HG03064 (cell line): Measurements from ENCODE around the gene PPP1R26.
"Not testable (repeated sequence)": the region's sequence is repeated elsewhere in the genome, so short reads cannot be mapped to it uniquely, and the experiment has no call there.

Experiments used
- ATAC-seq: cut with Tn5 transposase; IDR thresholded peaks from one replicate; pipeline ENCODE4 v1.9.1; 2021; ENCODE audit warnings: low read depth; ENCODE audit not compliant: unreplicated experiment

PPP1R26 gene, protein sequence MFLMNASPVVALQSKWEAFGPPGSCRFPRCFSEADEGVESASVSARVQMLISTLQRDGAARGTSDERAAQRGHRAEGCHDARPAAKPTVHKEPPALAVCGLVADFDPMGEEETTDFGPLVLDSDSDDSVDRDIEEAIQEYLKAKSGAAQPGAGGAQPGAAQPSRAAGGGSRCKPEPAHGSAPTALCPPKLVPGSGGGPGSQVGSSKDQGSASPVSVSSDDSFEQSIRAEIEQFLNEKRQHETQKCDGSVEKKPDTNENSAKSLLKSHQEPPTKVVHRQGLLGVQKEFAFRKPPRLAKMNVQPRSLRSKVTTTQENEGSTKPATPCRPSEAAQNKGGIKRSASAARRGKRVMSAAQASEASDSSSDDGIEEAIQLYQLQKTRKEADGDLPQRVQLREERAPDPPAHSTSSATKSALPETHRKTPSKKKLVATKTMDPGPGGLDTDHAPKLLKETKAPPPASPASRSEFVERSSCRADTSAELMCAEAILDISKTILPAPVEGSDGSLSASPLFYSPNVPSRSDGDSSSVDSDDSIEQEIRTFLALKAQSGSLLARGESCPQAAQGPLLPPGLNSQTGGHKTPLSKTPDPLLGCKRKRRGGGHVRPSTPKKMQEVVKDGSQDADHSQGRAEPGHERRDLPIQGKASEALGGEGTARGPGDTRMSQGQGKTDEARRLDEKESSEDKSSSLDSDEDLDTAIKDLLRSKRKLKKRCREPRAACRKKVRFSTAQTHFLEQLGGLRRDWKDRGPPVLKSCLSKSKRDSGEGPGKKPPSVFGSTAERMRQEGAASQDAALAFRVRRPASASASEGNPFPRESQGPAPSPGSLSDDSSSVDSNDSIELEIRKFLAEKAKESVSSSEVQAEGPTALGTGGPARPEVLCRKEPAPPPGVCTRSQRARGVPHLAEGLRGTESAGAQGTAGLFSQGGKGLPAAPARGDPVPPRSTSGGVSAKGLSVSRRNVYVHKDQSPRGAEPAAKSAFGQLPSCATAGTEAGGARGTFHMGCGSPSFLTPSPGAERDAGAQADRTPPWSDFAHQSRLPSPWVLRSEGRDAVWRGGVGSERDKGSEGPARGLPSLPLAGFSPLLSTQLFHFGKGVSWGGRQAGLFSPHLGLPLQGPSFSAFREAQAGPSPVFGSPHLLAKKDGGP (N-terminal part only)

DNA sequence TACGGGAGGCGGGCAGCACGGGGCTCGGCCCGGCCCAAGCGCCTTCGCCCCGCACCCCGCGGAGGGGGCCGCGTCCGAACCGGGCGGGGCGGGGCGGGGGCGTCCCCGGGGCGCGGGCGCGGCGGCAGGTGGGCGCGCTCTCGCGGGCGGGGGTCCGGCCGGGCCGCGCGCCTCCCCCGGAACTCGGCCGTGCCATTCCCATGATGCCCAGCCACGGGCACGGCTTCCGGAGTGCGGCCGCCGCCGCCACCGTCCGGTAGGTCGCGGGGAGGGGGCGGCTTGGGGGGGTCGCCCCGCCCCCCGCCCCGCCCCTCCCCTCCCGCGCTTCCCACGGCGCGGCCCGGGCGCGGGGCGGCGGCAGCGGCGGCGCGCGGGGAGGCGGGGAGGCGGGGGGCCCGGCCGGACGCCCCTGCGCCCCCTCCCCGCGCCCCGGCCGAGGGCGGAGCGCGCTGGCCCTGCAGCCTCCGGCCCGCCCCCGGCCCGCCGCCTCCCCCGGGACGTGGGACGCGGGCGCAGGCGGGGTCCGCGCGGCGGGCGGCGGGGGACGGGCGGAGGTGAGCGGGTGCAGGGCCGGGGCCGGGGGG, at the start of gene PPP1R26:
Gene PPP1R26 (plus strand): TSS at position 314 of the 584 bp plus-strand sequence. CDS start 4,729 bp downstream, outside the sequence.
- ATAC-seq = no peak

DNA sequence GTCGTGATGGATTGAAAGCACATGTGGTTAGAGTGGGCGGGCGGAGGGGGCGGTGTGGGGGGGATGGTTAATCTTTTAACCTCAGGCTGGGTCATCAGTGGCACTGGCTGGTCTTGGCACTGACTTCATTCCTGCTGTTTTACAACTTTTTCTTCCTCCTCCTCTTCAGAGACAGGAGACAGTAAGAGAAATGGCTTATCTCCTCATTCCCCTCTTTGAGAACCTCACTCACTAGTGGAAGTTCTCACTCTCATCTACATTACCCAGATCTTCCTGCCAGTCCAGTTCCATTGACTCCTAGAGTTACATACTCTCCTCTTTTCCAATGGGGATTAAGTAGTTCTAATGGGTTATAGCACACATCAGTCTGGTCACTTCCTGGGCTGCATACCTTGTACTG, 42.3 kb upstream of the PPP1R26 start:
- no peak for ATAC-seq

DNA sequence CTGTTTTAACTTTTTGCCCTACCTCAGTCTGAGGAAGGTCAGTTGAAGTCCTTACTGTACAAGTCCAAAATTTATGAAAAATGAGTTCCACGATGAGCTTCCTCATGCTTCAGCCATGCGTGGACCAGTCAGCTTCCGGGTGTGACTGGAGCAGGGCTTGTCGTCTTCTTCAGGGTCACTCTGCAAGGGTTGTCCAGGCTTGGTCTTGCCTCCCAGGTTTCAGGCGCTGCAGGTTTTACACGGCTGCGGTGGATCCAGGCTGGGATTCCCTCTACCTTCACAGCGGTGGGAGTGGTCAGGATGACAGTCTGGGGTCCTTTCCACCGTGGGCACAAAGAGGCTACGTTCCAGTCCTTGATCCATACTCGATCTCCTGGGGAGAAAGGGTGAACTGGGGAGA, 41.9 kb upstream of the PPP1R26 start:
- not testable (repeated sequence) for ATAC-seq

DNA sequence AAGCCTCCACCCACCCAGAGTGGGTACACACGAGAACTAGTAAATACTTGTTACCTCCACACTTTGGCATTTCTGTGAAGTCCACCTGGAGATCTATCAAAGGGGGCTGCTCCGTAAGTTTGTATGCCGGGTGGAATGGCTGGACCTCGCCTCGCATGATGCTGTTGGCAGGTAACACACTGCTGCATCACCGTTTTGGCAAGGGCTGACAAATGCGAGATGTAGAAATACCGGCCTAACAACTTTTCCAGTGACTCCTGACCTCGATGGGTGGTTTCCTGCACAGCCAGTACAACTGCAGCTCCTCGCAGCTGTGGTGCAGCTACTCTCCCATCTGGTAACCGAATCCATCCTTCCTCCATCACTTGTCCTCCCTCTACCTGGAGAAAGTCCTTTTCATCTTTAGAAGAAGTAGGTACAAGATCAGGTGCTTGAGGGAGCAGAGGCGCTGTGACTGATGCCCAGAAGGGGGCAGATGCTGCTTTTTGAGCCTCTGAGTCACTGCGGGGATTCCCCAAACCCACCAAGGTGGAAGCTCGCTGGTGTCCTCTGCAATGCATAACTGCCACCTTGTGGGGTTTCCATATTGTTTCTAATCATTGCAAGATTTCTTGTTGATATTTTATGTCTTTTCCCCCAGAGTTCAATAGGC, 40.9 kb upstream of the PPP1R26 start:
- not testable (repeated sequence) for ATAC-seq

DNA sequence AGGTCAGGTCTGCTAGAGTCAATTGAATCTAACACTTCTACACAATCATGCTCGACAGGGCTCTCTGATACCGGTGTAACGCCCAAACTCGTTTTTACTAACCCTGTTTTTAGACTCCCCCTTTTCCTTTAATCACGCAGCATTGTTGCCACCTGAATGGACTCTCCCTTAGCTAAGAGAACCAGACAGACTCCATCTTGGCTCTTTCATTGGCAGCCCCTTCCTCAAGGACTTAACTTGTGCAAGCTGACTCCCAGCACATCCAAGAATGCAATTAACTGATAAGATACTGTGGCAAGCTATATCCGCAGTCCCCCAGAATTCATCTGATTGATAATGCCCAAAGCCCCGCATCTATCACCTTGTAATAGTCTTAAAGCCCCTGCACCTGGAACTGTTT, 40.1 kb upstream of the PPP1R26 start:
- ATAC-seq = not testable (repeated sequence)

DNA sequence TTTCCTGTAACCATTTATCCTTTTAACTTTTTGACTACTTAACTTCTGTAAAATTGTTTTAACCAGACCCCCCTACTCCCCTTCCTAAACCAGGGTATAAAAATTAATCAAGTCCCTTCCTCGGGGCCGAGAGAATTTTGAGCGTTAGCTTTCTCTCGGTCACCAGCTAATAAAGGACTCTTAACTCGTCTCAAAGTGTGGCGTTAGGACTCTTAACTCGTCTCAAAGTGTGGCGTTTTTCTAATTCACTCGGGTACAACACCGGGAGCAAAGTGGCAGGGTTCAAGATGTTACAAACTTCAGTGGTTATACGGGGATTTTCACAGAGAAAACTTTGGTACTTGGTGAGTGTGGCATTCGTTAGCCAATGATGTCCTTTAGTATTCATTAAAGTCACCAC, 39.7 kb upstream of the PPP1R26 start:
- no peak for ATAC-seq

DNA sequence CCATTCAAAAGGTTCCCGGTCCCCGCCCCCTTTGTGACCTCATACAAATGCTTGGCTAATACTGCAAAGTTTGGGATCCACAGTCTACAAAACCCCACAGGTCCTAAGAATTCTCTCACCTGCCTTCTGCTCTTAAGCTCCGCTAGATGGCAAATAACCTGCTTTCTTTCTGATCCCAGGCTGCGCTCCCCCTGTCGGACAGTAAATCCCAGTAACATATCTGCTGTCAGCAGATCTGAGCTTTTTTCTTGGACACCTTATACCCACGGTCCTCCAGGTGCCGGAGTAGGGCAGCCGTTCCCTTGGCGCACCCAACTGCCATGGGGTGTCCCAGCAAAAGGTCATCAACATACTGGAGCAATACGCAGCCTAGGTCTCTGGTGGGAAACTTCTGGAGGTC, 39.0 kb upstream of the PPP1R26 start:
- no peak for ATAC-seq

DNA sequence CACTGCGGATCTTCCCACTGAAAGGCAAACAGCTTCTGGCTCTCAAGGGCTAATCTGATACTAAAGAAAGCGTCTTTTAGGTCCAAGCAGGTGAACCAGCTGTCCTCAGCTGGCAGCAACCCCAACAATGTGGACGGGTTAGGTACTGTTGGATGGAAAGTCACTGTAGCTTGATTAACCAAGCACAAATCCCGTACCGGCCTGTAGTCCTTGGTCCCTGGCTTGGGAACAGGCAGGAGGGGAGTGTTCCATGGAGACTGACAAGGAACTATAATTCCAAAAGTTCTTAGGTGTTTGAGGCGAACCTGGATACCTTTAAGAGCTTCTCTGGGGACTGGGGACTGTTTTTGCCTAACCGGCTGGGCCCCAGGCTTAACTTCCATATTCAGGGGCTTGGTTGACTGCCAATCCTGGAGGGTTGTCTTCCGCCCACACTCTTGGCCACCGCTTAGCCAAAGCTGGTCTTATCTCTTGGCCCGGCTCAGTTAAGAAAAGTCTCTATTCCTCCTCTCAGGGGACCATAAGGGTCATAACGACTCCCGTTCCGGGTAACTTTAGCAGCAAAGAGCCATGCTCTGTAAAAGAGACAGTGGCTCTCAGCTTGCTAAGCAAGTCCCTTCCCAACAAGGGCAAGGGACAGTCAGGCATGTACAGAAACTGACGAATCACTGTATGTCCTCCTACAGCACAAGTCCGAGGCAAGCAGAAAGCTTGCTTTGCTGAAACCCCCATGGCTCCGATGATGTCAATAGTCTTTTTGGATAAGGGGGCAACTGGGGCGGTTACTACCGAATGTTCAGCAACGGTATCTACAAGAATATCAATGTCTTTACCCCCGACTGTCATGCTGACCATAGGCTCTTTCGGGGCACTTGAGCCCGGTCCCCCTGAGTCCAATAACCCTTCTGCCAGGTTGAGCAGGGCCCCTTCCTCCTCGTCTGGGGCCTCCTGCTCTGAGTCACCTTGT, 38.2 kb upstream of the PPP1R26 start:
- not testable (repeated sequence) for ATAC-seq

DNA sequence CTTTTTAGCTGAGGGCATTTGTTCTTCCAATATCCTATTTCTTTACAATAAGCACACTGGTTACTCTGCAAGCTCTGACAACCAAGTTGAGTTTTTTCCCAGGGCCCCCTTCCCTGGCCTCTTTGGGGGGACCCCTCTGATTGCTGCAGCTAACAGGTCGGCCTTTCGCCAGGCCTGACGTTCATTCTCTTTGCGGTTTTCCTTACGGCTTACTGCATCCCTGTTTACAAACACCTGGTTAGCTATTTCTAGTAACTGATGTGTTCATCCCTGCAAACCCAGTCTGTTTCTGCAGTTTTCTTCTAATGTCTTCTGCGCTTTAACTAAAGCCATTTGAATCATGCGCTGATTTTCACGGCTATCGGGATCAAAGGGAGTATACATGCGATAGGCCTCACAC, 37.5 kb upstream of the PPP1R26 start:
- no peak for ATAC-seq

DNA sequence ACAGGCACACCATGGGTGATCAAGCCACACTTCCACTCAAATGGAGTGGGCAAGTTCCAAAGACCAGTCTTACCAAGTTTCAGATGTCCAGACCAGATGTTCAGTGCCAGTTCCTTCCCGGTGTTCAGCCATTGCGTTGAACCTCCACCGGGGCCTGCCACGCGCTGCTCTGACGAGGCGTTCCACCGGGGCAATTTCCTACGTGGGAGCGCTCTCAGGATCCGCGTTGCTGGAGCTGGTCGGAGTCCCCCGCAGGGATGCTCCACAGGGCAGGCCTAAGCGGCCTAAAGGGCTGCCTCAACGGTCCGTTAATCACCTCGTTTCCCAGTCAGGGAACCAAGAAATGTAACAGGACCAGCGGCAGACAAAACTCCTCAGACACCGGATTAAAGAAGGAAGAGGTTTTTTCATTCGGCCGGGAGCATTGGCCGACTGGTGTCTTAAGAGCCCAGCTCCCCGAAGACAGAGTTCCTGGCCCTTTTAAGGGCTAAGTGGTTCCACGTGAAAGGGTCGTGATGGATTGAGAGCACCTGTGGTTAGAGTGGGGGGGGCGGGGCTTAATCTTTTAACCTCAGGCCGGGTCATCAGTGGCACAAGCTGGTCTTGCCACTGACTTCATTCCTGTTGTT, 35.7 kb upstream of the PPP1R26 start:
- ATAC-seq = no peak

DNA sequence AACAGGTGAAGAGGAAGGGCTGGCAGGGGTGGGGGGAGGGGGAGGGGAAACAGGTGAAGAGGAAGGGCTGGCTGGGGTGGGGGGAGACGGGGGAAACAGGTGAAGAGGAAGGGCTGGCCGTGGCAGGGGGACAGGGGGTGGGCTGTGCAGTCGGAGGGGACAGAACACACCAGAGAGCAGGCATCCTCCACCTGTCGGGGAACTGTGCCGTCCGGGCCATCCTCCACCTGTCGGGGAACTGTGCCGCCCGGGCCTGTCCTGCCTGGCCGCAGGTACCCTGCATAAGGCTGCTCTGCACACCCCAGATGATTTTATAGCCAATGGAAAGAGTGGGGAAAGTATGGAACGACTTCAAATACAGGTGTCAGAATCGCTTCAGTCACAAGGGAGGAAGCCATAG, 32.5 kb upstream of the PPP1R26 start:
- no peak for ATAC-seq

DNA sequence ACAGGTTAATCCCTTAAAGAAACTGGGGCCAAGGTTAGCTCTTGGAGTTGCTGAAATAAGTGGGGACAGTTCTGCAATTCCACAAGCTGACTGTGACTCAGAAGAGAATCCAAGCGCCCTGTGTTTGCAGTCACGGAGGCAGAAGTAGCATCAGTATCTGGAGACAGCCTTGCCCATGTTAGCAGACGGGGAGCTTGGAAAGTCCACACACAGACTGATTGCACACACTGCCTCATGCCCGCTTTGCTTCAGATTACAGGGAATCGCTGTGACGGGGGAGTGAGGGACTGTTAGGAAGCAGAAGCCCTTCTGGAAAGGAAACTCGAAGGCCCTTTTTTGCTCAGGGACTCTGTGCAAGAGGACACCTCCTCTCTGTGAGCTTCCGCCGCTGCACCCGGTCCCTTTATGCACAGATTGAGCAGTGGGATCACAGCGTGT, 30.9 kb upstream of the PPP1R26 start:
- no peak for ATAC-seq

DNA sequence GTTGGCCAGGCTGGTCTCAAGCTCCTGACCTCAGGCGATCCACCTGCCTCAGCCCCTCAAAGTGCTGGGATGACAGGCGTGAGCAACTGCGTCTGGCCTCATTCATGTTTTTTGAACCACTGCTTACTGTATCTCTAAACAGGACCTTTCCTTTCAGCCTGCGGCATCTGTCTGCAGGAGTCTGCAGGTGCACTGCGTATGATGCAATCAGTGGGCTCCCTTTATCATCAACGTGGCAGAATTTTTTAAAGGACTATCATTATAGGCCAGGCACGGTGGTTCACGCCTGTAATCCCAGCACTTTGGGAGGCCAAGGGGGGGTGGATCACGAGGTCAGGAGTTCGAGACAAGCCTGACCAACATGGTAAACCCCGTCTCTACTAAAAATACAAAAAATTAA, 30.1 kb upstream of the PPP1R26 start:
- ATAC-seq = not testable (repeated sequence)

DNA sequence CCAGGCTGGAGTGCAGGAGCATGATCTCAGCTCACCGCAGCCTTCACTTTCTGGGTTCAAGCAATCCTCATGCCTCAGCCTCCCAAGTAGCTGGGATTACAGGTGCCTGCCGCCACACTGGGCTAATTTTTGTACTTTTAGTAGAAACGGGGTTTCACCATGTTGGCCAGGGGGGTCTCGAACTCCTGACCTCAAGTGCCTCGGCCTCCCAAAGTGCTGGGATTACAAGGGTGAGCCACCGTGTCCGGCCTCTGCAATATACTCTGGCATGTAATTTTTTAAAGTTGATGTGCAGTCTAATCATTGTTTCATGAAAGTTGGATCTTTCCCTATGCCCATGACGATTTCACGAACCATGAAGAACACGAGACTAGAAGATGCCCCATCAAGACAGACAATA, 28.6 kb upstream of the PPP1R26 start:
- ATAC-seq = no peak

DNA sequence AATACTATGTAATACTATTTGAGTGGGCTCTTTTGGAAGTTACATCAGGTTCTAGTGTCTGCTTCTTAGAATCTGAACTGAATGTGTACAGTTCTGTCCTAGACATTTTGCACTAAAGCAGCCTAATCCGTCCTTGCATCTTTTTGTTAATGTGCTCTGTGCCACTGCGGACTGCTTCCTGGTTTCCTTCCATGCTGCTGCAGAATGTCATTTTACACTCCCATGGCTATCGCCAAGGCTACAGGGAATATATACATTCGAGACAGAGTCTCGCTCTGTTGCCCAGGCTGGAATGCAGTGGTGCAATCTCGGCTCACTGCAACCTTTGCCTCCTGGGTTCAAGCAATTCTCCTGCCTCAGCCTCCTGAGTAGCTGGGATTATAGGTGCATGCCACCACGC, 27.7 kb upstream of the PPP1R26 start:
- ATAC-seq = not testable (repeated sequence)

DNA sequence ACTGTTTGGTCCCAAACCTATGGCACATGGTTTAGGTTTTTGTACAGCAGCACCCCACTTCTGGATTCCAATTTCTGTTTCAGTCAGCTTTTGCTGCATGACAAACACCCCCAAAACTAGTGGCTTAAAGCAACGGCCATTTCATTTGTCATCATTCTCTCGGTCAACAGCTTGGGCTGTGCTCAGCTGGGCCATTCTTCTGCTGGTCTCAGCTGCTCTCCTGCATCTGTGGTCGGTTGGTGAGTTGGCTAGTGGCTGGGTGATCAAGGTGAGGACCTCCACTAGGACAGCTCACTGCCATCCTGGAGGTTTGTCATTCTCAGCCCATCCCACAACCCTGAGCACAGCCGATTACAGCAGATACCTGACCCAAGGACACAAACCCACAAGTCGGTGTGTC, 24.8 kb upstream of the PPP1R26 start:
- no peak for ATAC-seq

DNA sequence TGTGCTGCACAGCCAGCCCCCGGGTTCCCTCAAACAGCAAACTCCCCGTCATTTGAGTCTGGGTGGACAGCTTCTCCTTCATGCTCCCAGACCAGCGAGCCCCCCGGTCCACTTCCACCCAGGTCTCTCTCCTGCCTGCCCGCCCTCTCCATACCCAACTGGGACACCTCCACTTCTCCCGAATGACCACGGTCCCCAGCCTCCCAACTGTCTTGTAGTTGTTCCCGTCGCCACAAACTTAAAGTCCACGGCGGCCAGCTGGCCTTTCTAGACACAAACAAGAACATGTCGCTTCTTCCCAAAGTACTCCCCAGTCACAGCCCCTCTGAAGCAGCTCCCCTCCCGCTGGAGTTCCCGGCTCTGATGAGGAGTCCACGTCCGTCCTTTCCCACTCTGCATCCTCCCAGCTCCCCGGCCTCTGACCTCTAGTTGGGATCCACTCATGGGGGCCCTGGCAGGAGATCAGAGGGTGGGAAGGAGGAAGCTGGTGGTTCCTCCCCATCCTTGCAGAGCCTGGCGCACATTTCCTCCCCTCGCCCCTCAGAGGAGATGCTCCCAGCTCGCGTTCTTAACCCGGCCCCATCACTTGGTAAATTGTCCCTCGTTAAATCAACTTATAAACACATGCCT, 24.1 kb upstream of the PPP1R26 start:
- ATAC-seq = no peak

DNA sequence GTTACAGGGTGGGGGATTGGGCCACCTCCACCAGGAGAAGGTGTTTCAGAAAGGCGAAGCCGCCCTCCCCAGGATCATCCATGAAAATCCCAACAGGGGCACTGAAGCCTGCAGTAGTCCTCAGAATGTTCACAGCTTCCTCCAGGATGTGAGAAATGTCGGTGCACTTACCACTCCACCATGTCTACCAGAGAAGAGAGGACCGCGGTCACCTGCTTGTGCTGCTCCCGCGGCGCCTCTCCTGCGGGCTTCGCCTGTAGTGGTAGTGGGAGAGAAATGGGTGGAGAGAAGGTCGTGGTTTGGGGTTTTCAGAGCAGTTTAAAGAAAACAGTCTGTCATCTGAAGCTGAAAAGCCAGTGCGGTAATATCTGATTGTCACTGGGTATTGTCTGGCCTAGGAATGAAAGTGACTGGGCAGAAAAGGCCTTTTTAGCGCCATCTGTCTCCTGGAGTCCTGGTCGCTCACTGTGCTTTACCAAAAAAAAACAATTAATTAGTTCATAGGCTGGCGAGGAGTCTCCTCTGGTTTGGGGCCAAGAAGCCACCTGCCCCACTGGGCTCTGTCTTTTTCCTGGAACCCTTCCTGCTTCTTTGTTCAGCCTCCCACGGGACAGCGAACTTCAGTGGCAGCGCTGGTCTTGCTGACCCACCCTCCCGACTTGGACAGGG, 23.0 kb upstream of the PPP1R26 start:
- ATAC-seq = no peak
